C4-2B (cell line): Measurements from ENCODE around the gene CCDC8.

ENCODE experiments used
- CTCF ChIP-seq: fragments of 450-650 bp; conservative IDR thresholded peaks from 2 replicates; pipeline ENCODE4 v1.5.1; 2017; ENCODE audit warnings: mild to moderate bottlenecking
- ZFX ChIP-seq: fragments of 450-650 bp; IDR thresholded peaks from 2 replicates; pipeline ENCODE4 v1.6.1; 2017

DNA sequence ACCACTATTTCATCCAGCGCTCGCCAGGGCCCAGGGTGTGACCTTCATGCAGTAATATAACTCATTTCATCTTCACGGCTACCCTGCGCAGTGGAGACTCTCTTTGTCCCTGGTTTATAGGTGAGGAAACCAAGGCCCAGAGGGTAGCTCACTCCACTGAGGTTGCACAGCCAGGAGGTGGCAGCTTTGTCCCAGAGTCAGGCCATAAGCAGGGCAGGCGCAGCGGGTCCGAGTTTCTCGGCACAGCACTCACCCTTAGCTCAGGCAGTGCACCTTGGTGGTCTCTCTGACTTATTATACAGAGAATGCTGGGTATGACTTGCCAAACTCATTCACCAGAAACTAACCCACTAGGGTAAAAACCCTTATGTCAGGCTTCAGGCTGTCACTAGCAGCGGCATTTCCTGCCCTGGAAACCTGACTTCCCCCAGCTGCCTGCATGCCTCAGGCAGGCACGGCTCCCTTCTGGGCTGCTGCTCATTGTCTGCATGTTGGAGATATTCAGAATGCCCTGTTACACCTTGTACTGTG, 41.9 kb downstream of the CCDC8 start:
- TF ChIP-seq CTCF (no peak), ZFX (no peak)
